GM23338 (cell line): ENCODE measurements around the gene ANAPC5. TPM values are rescaled to one million over a fixed set of nuclear protein-coding genes. Genes with fewer than 3 reads are reported as not detected.

Experiments
- ATAC-seq: fragments of 200-7000 bp; cut with Tn5 transposase; 3 replicates; pipeline ENCODE4 v1.9.1; 2020
- DNase-seq: peaks from one replicate; pipeline ENCODE4 v3.0.0-alpha.2; 2015; ENCODE audit warnings: low spot score
- H2AFZ ChIP-seq: fragments of 200-600 bp; sonication (generic); 2 replicates; pipeline ENCODE4 v1.8.0; 2016; ENCODE audit warnings: antibody characterized with exemption, mild to moderate bottlenecking, moderate library complexity
- H3F3A ChIP-seq: fragments of 200-600 bp; sonication (generic); replicated peaks from 2 replicates; pipeline ENCODE4 v1.8.0; 2017; ENCODE audit warnings: antibody characterized with exemption, mixed run types, low read depth
- H3K27ac ChIP-seq: fragments of 200-600 bp; sonication (generic); 2 replicates; pipeline ENCODE4 v1.6.1; 2016; ENCODE audit warnings: low read depth
- H3K27me3 ChIP-seq: fragments of 200-600 bp; sonication (generic); 2 replicates; pipeline ENCODE4 v1.8.0; 2016; ENCODE audit warnings: mild to moderate bottlenecking, mixed run types, moderate library complexity; ENCODE audit not compliant: insufficient read depth
- H3K36me3 ChIP-seq: fragments of 200-600 bp; sonication (generic); 2 replicates; pipeline ENCODE4 v1.8.0; 2016; ENCODE audit warnings: mild to moderate bottlenecking; ENCODE audit not compliant: insufficient read depth
- H3K4me1 ChIP-seq: fragments of 200-600 bp; sonication (generic); 2 replicates; pipeline ENCODE4 v1.8.0; 2016; ENCODE audit warnings: mild to moderate bottlenecking, moderate library complexity; ENCODE audit not compliant: insufficient read depth
- H3K4me2 ChIP-seq: fragments of 200-600 bp; sonication (generic); 2 replicates; pipeline ENCODE4 v1.7.1; 2017; ENCODE audit warnings: mixed run types
- H3K4me3 ChIP-seq: fragments of 200-600 bp; sonication (generic); 2 replicates; pipeline ENCODE4 v1.6.1; 2016; ENCODE audit warnings: mixed run types
- H3K79me2 ChIP-seq: fragments of 200-600 bp; sonication (generic); replicated peaks from 2 replicates; pipeline ENCODE4 v1.8.0; 2017; ENCODE audit warnings: mild to moderate bottlenecking; ENCODE audit not compliant: insufficient read depth
- H3K9me2 ChIP-seq: fragments of 200-600 bp; sonication (generic); 2 replicates; pipeline ENCODE4 v1.8.0; 2017; ENCODE audit not compliant: insufficient read depth
- H4K20me1 ChIP-seq: fragments of 200-600 bp; sonication (generic); replicated peaks from 2 replicates; pipeline ENCODE4 v1.8.0; 2017; ENCODE audit warnings: mild to moderate bottlenecking; ENCODE audit not compliant: insufficient read depth
- H3K27ac Mint-ChIP-seq: 2 replicates; pipeline ENCODE4 v1.8.0; 2020; ENCODE audit warnings: inconsistent platforms, mild to moderate bottlenecking, moderate library complexity, mixed read lengths
- H3K27me3 Mint-ChIP-seq: 3 replicates; pipeline ENCODE4 v1.8.0; 2022; ENCODE audit warnings: low read depth, mild to moderate bottlenecking, moderate library complexity, mixed read lengths, inconsistent platforms; ENCODE audit not compliant: insufficient read depth, poor library complexity
- H3K36me3 Mint-ChIP-seq: 3 replicates; pipeline ENCODE4 v1.8.0; 2021; ENCODE audit warnings: low read depth, mild to moderate bottlenecking, inconsistent platforms, moderate library complexity, mixed read lengths
- H3K4me1 Mint-ChIP-seq: 3 replicates; pipeline ENCODE4 v1.8.0; 2020; ENCODE audit warnings: mild to moderate bottlenecking, inconsistent platforms, mixed read lengths
- H3K4me3 Mint-ChIP-seq: 3 replicates; pipeline ENCODE4 v1.8.0; 2021; ENCODE audit warnings: moderate library complexity, mild to moderate bottlenecking, inconsistent platforms, mixed read lengths
- H3K9me3 Mint-ChIP-seq: 3 replicates; pipeline ENCODE4 v1.8.0; 2020; ENCODE audit warnings: moderate library complexity, mild to moderate bottlenecking, inconsistent platforms, mixed read lengths
- CREB1 ChIP-seq: fragments of 250-450 bp; sonication (Bioruptor Pico); IDR thresholded peaks from 2 replicates; pipeline ENCODE4 v1.5.0; 2020; ENCODE audit warnings: low read depth, mild to moderate bottlenecking, moderate library complexity
- ZNF331 ChIP-seq: fragments of 250-450 bp; sonication (Bioruptor Pico); IDR thresholded peaks from 2 replicates; pipeline ENCODE4 v1.5.0; 2020; ENCODE audit warnings: low read depth, mild to moderate bottlenecking, moderate library complexity
- polyA plus RNA-seq: library from polyadenylated mRNA; unstranded; fragments of >200 nt; fragmentation: Nextera tagmentation; extraction: Ambion mirVana; gene quantifications from 2 replicates; pipeline ENCODE4 v1.2.1, GENCODE V29; 2016
- total RNA-seq: library from RNA; depleted of rRNA; stranded (reverse); fragments of >200 nt; shearing (Covaris generic); gene quantifications from 2 replicates; pipeline ENCODE4 v1.2.3, GENCODE V29; 2014
- TF ChIP-seq, protein P1 (sequence below): fragments of 250-450 bp; sonication (Bioruptor Pico); IDR thresholded peaks from 2 replicates; pipeline ENCODE4 v1.5.0; 2020; ENCODE audit warnings: mild to moderate bottlenecking, moderate library complexity
- TF ChIP-seq, protein P2 (sequence below), 2 experiments: fragments of 200-600 bp in 1 of 2; sonication (generic) in 1 of 2; conservative IDR thresholded peaks; 2 replicates each; pipeline versions ENCODE4 v1.5.1 to v1.6.1; 2016 to 2017; ENCODE audit warnings: antibody characterized with exemption in 2 of 2, low read depth in 2 of 2, mild to moderate bottlenecking in 2 of 2, moderate library complexity in 1 of 2

ANAPC5 gene
- total and polyA plus RNA-seq, 2 experiments from 2014 or later = 65.9 to 125 TPM

DNA sequence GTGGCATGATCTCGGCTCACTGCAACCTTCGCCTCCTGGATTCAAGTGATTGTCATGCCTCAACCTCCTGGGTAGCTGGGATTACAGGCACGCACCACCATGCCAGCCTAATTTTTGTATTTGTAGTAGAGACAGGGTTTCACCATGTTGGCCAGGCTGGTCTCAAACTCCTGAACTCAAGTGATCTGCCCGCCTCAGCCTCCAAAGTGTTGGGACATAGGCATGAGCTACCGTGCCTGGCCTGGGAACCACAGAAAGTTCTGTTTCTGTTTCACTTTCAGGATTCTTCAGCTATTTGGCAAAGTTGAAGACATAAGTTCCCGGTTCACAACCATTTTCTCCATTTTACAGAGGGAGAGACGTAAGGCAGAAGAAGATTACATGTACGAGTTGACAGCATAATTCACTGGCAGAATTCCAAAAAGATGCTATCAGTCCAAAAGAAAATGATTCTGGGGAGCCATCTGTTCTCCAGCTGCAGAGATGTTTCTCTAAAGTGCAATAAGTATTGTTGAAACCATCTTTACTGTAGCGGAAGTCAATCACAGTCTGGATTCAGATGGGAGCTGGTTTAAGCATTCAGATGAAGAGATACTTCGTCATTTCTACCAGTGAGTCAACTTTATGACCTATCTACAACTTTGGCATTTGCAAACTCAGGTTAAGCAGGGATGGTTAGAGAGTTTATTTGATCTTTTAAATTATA lies 39.6 kb upstream of the ANAPC5 start:
- Histone ChIP-seq H4K20me1 (no peaks in the 10 kb centered on the region), H3K27ac (no peak overlapping the region), H3K4me1 (no peaks in the 10 kb centered on the region), H3K27me3 (no peaks in the 10 kb centered on the region), H3K79me2 (no peaks in the 10 kb centered on the region), H3F3A (no peaks in the 10 kb centered on the region), H3K9me2 (no peaks in the 10 kb centered on the region), H3K4me2 (no peak overlapping the region), H3K4me3 (no peak overlapping the region), H3K36me3 (no peaks in the 10 kb centered on the region), H2AFZ (no peak overlapping the region)
- Mint-ChIP-seq H3K36me3 (no peaks in the 10 kb centered on the region), H3K4me1 (no peaks in the 10 kb centered on the region), H3K27me3 (peaks cover 6% of the 10 kb centered on the region), H3K4me3 (no peak overlapping the region), H3K27ac (no peak overlapping the region), H3K9me3 (no peaks in the 10 kb centered on the region)
- no peak for DNase-seq
- TF ChIP-seq, protein P1, sequence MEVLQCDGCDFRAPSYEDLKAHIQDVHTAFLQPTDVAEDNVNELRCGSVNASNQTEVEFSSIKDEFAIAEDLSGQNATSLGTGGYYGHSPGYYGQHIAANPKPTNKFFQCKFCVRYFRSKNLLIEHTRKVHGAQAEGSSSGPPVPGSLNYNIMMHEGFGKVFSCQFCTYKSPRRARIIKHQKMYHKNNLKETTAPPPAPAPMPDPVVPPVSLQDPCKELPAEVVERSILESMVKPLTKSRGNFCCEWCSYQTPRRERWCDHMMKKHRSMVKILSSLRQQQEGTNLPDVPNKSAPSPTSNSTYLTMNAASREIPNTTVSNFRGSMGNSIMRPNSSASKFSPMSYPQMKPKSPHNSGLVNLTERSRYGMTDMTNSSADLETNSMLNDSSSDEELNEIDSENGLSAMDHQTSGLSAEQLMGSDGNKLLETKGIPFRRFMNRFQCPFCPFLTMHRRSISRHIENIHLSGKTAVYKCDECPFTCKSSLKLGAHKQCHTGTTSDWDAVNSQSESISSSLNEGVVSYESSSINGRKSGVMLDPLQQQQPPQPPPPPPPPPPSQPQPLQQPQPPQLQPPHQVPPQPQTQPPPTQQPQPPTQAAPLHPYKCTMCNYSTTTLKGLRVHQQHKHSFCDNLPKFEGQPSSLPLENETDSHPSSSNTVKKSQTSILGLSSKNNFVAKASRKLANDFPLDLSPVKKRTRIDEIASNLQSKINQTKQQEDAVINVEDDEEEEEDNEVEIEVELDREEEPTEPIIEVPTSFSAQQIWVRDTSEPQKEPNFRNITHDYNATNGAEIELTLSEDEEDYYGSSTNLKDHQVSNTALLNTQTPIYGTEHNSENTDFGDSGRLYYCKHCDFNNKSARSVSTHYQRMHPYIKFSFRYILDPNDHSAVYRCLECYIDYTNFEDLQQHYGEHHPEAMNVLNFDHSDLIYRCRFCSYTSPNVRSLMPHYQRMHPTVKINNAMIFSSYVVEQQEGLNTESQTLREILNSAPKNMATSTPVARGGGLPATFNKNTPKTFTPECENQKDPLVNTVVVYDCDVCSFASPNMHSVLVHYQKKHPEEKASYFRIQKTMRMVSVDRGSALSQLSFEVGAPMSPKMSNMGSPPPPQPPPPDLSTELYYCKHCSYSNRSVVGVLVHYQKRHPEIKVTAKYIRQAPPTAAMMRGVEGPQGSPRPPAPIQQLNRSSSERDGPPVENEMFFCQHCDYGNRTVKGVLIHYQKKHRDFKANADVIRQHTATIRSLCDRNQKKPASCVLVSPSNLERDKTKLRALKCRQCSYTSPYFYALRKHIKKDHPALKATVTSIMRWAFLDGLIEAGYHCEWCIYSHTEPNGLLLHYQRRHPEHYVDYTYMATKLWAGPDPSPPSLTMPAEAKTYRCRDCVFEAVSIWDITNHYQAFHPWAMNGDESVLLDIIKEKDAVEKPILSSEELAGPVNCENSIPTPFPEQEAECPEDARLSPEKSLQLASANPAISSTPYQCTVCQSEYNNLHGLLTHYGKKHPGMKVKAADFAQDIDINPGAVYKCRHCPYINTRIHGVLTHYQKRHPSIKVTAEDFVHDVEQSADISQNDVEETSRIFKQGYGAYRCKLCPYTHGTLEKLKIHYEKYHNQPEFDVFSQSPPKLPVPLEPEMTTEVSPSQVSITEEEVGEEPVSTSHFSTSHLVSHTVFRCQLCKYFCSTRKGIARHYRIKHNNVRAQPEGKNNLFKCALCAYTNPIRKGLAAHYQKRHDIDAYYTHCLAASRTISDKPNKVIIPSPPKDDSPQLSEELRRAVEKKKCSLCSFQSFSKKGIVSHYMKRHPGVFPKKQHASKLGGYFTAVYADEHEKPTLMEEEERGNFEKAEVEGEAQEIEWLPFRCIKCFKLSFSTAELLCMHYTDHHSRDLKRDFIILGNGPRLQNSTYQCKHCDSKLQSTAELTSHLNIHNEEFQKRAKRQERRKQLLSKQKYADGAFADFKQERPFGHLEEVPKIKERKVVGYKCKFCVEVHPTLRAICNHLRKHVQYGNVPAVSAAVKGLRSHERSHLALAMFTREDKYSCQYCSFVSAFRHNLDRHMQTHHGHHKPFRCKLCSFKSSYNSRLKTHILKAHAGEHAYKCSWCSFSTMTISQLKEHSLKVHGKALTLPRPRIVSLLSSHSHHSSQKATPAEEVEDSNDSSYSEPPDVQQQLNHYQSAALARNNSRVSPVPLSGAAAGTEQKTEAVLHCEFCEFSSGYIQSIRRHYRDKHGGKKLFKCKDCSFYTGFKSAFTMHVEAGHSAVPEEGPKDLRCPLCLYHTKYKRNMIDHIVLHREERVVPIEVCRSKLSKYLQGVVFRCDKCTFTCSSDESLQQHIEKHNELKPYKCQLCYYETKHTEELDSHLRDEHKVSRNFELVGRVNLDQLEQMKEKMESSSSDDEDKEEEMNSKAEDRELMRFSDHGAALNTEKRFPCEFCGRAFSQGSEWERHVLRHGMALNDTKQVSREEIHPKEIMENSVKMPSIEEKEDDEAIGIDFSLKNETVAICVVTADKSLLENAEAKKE (CRISPR knock-in tag) = no peak
- TF ChIP-seq, protein P2, sequence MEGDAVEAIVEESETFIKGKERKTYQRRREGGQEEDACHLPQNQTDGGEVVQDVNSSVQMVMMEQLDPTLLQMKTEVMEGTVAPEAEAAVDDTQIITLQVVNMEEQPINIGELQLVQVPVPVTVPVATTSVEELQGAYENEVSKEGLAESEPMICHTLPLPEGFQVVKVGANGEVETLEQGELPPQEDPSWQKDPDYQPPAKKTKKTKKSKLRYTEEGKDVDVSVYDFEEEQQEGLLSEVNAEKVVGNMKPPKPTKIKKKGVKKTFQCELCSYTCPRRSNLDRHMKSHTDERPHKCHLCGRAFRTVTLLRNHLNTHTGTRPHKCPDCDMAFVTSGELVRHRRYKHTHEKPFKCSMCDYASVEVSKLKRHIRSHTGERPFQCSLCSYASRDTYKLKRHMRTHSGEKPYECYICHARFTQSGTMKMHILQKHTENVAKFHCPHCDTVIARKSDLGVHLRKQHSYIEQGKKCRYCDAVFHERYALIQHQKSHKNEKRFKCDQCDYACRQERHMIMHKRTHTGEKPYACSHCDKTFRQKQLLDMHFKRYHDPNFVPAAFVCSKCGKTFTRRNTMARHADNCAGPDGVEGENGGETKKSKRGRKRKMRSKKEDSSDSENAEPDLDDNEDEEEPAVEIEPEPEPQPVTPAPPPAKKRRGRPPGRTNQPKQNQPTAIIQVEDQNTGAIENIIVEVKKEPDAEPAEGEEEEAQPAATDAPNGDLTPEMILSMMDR (conservative IDR thresholded peaks at IDR 0.05; ENCODE audit: low read depth in 2 of 2) = no peak
- TF ChIP-seq CREB1 (CRISPR knock-in tag) = no peak
- TF ChIP-seq ZNF331 (CRISPR knock-in tag) = no peak
- no peak for ATAC-seq
